Muscle layer of colon (tissue), 2 donors: ENCODE measurements around the gene ADM2.

Source experiments
- H3K27ac ChIP-seq: one replicate; pipeline ENCODE4 v1.7.0; 2013; ENCODE audit warnings: low read depth, mild to moderate bottlenecking, low read length, moderate library complexity
- H3K27me3 ChIP-seq, 2 donors: one replicate each; pipeline ENCODE4 v1.7.0; 2013; ENCODE audit warnings: low read length in 2 of 2, mild to moderate bottlenecking in 2 of 2; ENCODE audit not compliant: insufficient read depth in 2 of 2, control insufficient read depth in 1 of 2
- H3K36me3 ChIP-seq: one replicate; pipeline ENCODE4 v1.7.0; 2013; ENCODE audit warnings: mild to moderate bottlenecking, low read length; ENCODE audit not compliant: insufficient read depth
- H3K4me1 ChIP-seq: one replicate; pipeline ENCODE4 v1.7.0; 2013; ENCODE audit warnings: mild to moderate bottlenecking, low read length; ENCODE audit not compliant: insufficient read depth
- H3K4me3 ChIP-seq, 2 donors: one replicate each; pipeline ENCODE4 v1.7.0; 2013; ENCODE audit warnings: low read length in 2 of 2, low read depth in 1 of 2, mild to moderate bottlenecking in 1 of 2, moderate library complexity in 1 of 2
- H3K9ac ChIP-seq: one replicate; pipeline ENCODE4 v1.7.0; 2013; ENCODE audit warnings: low read length
- H3K9me3 ChIP-seq: one replicate; pipeline ENCODE4 v1.7.0; 2013; ENCODE audit warnings: mild to moderate bottlenecking, low read length
- donor health status: abdominal sarcoma.
- donor health status: Adenocarcinoma of cecum.

ADM2 gene

DNA sequence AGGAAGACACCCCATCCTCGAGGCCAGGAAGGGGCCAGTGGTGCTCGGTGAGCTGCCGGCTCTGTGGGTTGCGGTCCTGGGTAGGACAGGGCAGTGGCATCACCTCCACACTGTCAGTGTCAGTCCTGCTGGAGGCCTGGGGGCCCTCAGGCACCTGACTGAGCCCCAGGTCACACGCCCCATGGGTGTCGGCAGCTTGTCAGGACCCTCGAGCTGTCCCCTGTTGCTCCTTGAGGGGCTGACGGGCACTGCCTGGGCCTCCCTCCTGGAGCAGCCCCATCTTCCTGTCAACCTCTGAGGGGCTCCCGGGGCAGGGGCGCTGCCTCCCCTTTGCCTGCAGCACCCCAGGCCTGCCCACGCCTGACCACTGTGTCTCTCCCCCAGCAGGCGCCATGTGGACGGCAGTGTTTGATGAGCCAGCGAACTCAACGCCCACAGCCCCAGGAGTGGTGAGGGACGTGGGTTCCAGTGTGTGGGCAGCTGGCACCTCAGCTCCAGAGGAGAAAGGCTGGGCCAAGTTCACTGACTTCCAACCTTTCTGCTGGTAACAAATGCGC, 42.0 kb upstream of the ADM2 start:
- Histone ChIP-seq H3K27me3 (no peaks in the 10 kb centered on the region), H3K9ac (no peak overlapping the region), H3K4me1 (no peaks in the 10 kb centered on the region), H3K36me3 (peaks cover 59% of the 10 kb centered on the region), H3K4me3 (no peak overlapping the region), H3K9me3 (no peaks in the 10 kb centered on the region), H3K27ac (no peak overlapping the region)

DNA sequence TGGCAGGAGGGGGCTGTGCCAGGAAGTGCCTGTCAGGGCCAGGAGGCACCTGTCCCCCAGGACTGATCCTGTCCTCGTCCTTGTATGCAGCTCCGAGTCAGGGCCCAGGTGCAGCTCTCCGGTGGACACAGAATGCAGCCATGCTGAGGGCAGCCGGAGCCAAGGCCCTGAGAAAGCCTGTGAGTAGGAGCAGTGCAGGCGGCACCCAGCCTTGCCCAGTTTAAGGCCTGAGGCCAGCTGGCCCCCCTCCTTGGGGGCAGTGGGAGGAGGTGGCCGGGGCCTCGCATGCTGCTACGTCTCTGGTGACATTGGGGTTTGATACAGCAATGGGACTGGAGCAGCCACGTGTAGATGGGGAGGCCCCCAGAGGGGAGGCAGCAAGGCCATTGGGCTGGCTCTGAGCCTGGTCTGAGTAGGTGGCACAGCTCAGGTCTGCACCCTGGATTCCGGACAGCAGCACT, 41.4 kb upstream of the ADM2 start:
- no peak overlapping the region for H3K9ac ChIP-seq
- H3K27me3 ChIP-seq = no peaks in the 10 kb centered on the region
- peaks cover 57% of the 10 kb centered on the region for H3K36me3 ChIP-seq
- no peak overlapping the region for H3K4me3 ChIP-seq
- H3K9me3 ChIP-seq = no peaks in the 10 kb centered on the region
- no peak overlapping the region for H3K27ac ChIP-seq
- H3K4me1 ChIP-seq = peaks cover 4% of the 10 kb centered on the region

DNA sequence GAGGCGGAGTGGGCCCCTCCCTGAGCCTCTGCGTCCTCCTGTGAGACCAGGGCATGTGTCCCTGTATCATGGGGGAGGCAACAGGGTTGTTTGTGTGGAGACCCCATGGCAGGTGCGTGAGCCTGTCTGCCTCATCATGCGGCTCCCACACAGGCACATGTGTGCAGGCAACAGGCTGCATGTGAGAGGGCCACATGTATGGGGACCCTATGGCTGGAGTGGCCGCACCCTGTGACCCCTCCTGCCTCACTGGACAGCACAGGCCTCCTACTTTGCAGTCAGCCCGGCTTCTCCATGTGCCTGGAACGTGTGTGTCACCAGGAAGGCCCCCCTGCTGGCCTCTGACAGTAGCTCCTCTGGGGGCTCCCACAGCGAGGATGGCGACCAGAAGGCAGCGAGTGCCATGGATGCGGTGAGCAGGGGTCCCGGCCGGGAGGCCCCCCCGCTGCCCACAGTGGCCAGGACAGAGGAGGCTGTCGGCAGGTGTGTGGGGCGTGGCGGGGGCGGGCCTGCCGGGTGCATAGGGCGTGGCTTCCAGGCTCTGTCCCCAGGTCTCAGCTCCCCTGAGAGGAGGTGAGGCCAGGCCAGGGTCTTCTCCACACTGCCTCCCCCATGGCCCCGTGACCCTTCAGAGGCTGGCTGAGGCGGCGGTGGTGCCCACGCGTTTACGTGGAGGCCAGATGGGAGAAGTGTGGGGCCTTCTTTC, 40.6 kb upstream of the ADM2 start:
- Histone ChIP-seq H3K27ac (no peak overlapping the region), H3K9me3 (no peaks in the 10 kb centered on the region), H3K4me3 (no peak overlapping the region), H3K4me1 (peaks cover 6% of the 10 kb centered on the region), H3K27me3 (no peaks in the 10 kb centered on the region), H3K9ac (no peak overlapping the region), H3K36me3 (peaks cover 49% of the 10 kb centered on the region)

DNA sequence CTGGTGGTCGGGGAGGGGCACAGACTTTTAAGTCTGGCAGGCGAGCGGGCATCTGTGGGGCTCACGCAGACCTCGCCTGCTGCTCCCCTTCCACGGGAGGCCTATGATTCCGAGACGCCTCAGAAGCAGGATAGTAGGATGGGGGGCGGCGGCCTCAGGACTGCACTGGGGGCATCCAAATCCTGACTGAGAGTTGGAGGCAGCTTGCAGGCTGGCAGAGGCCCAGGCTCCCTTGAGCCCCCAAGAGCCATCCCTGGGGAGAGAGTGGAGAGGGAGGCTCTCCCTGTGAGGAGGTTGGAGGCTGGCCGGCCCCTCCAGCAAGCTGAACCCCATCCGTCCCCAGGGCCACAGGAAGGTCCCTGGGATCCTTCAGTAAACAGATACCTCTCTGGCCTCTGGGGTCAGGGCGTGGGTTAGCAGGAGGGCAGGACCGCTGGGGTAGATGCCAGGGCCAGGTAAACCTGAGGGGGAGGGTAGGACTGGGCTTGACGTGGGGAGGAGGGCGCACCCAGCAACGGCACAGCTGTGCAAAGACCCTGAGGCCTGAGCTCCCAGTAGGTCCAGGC, 39.8 kb upstream of the ADM2 start:
- peaks cover 6% of the 10 kb centered on the region for H3K4me1 ChIP-seq
- no peaks in the 10 kb centered on the region for H3K9me3 ChIP-seq
- H3K27ac ChIP-seq = no peak overlapping the region
- H3K4me3 ChIP-seq = no peak overlapping the region
- H3K36me3 ChIP-seq = peaks cover 43% of the 10 kb centered on the region
- H3K27me3 ChIP-seq = no peaks in the 10 kb centered on the region
- no peak overlapping the region for H3K9ac ChIP-seq

DNA sequence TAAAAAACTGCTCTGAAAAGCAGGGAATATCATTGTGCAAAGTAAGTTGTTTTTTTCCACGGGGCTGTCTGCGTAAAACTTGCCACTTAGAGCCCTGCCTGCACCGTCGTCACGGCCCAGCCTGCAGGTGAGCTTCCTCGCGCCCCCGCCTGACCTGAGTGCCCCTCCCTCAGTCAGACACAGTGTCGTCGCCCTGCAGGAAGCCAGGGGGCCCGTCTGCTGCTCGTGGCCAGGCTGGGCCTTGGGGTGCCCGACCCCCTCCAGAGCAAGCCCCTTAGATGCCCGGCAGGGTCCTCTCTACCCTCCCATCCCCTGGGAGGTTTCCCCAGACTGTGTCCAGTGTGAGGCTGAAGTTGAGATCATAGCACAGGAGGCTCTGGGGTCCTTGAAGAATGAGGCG, 38.1 kb upstream of the ADM2 start:
- no peaks in the 10 kb centered on the region for H3K27me3 ChIP-seq
- H3K4me3 ChIP-seq = no peak overlapping the region
- H3K9me3 ChIP-seq = no peaks in the 10 kb centered on the region
- no peak overlapping the region for H3K27ac ChIP-seq
- peaks cover 46% of the 10 kb centered on the region for H3K36me3 ChIP-seq
- H3K9ac ChIP-seq = no peak overlapping the region
- peaks cover 6% of the 10 kb centered on the region for H3K4me1 ChIP-seq

DNA sequence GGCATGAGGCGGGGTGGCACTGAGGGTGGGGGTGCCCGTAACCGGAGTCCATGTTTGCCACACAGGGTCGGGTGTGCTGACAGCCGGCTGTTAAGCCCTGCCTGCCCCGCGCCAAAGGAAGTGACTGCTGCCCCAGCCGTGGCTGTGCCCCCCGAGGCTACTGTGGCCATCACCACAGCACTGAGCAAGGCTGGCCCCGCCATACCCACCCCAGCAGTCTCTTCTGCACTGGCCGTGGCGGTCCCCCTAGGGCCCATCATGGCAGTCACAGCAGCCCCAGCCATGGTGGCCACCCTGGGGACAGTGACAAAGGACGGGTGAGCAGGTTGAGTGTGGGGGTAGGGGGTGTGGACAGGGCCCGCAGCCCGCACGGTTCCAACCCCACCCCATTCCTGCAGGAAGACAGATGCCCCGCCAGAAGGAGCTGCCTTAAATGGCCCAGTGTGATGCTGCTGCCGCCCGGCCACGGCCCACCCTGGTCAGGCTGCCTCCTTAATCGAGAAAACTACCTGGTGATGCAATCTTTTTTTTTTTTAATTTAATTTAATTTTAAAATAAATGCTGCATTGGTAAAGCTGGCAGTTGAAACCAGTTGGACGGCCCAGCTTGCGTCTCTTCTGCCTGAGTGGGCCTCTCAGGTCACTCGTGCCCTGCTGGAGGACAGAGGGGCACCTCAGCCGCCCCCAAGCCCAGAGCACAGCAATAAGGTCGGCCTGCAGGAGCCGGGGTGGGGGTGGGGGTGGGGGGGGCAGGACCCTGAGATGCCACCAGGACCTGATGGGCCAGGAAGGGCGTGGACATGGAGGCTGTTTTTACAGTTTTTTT, 37.3 kb upstream of the ADM2 start:
- Histone ChIP-seq H3K9ac (no peak overlapping the region), H3K4me3 (no peak overlapping the region), H3K27me3 (no peaks in the 10 kb centered on the region), H3K4me1 (peaks cover 6% of the 10 kb centered on the region), H3K27ac (no peak overlapping the region), H3K36me3 (peaks cover 43% of the 10 kb centered on the region), H3K9me3 (no peaks in the 10 kb centered on the region)

DNA sequence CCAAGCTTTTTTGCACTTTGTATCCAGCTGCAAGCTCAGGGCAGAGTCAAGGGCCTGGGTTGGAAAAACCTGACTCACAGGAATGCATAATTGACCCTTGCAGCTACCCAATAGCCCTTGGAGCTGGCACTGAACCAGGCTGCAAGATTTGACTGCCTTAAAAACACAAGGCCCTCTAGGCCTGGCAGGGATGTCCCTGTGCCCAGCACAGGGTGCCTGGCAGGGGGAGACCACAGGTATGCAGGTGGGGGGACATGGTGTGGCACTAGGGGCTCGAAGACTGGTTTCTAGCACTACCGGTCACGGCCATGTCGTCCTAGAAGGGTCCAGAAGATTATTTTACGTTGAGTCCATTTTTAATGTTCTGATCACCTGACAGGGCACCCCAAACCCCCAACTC, 36.7 kb upstream of the ADM2 start:
- Histone ChIP-seq H3K4me3 (no peak overlapping the region), H3K27me3 (no peaks in the 10 kb centered on the region), H3K9me3 (no peaks in the 10 kb centered on the region), H3K27ac (no peak overlapping the region), H3K36me3 (peaks cover 38% of the 10 kb centered on the region), H3K9ac (no peak overlapping the region), H3K4me1 (peaks cover 6% of the 10 kb centered on the region)

DNA sequence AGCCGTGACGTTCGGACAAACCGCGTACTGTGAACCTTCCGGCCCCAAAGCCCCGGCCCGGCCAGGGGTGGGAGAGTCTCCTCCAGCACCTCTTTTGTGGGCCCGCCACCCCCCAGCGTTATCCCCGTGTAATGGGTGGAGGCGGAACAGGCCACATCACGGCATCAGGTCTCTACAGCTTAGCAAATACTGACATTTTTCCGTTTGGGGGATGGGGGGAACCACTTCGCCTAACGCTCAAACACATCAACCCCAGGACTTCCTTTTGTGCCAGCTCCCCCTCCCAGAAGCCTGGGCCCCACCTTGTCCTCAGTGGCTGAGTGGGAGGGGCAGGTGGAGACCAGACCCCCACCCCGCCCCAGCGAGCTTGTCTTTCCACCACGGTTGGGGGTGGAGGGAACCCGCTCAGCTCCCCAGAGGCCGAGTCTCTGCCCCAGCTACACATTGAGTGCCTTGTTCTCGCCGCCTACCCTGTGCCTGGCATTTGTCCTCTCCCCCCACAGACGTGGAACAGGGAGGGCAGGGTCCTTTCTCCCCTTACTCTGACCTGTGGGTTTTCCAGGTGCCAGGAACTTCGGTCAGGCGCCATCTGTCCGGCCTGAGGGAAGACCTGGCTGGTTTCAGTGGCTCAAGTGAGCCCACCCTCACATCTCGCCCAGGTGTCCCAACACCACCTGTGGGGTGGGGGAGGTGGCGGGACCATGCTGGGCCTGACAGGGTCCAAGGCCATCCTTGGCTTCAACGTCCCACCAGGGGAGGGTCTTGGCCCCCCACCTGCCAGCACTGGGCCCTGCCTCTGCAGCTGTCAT, 36.1 kb upstream of the ADM2 start:
- no peak overlapping the region for H3K9ac ChIP-seq

DNA sequence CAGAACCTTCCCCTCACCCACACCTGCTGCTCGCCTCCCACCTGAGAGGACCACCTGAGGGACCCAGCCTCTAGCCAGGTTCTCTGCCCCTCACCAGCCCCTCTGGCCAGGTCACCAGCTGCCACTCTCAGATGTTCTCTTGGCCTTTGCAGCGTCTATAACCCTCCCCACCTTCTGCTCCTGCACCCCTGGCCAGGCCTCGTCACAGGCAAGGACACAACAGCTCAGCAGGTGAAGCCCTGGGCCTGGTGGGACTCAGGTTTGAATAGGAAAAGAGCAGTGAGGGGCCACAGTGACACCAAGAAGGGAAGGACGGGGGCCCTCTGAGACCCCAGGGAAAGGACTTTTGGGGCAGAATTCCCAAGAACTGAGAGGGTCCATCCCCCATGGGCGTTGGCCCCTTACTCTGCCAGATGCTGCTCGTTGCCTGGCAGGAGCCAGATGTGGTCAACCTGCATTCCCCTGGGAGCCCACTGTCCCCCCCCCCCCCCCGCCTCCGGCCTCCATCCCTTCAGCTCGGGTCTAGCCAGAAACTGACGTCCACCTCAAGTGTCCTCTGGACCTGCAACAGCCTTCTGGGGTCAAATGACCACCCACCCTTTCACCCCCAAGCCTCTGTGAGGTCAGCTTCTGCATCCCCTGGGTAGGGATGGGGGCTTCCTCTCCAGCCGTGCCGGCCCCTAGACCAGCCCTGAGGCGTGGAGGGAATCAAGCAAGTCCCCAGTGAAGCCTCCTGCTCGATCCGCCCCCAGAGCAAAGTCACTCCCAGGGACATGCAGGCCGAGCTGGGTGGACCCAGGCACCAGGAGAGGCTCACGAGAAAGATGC, 35.2 kb upstream of the ADM2 start:
- H3K4me1 ChIP-seq = peaks cover 6% of the 10 kb centered on the region

More for the DNA sequence above, 36.1 kb upstream of the ADM2 start:
- peaks cover 6% of the 10 kb centered on the region for H3K4me1 ChIP-seq
- no peak overlapping the region for H3K27ac ChIP-seq
- no peaks in the 10 kb centered on the region for H3K27me3 ChIP-seq
- no peak overlapping the region for H3K4me3 ChIP-seq
- H3K36me3 ChIP-seq = peaks cover 36% of the 10 kb centered on the region
- no peaks in the 10 kb centered on the region for H3K9me3 ChIP-seq

DNA sequence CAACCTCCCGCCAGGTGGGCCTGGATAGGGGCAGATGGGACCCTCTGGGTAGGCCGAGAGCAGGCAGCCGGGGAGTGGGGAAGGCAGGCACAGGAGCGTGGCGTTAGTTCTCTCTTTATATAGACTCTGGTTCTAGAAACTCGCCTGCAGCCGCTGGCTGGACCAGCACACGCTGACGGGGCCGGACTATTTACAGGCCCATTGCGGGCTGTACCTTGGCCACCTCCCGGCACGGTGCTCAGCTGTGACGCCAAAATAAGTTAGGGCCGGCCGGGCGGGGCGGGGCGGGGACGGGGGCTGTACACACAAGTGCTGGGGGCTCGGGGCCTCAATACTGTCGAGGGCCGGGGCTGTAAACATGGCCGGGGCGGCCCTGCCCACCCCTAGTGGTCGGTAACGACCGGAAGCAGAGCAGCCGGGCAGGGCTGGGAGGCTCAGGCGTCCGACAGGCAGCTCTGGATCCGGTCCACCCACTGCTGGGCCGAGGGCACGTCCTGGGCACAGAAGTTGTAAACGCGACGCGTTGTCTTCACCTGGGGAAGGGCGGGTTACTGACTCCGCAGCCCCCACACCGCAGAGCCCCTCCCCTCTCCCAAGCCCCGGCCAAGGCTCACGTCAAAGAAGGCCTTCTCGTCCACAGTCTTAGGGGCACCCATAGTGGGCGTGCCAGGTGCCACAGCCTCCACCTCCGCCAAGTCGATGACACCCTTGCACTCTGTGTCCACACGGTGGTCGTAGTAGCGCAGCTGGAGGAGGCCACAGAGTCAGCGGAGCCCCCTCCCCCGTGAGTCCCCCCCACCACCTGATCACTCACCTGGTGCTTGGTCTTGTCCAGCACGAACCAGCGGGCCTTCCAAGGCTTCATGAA, 34.4 kb upstream of the ADM2 start:
- H3K4me3 ChIP-seq = no peak overlapping the region
- peaks cover 20% of the 10 kb centered on the region for H3K36me3 ChIP-seq
- H3K4me1 ChIP-seq = peaks cover 6% of the 10 kb centered on the region
- H3K9me3 ChIP-seq = no peaks in the 10 kb centered on the region
- no peak overlapping the region for H3K9ac ChIP-seq
- no peak overlapping the region for H3K27ac ChIP-seq
- H3K27me3 ChIP-seq = no peaks in the 10 kb centered on the region

More for the DNA sequence above, 35.2 kb upstream of the ADM2 start:
- Histone ChIP-seq H3K27ac (no peak overlapping the region), H3K4me3 (no peak overlapping the region), H3K9me3 (no peaks in the 10 kb centered on the region), H3K27me3 (no peaks in the 10 kb centered on the region), H3K9ac (no peak overlapping the region), H3K36me3 (peaks cover 28% of the 10 kb centered on the region)
